Transverse colon (tissue), 4 donors: ENCODE data around the gene DSN1.

Source experiments
- EP300 ChIP-seq: sonication (generic); formaldehyde crosslinking; IDR thresholded peaks from one replicate; pipeline ENCODE4 v1.6.1; 2017; ENCODE audit warnings: antibody characterized with exemption, low read depth
- POLR2A ChIP-seq: fragments of 450-650 bp; IDR thresholded peaks from one replicate; pipeline ENCODE4 v1.6.1; 2016; ENCODE audit warnings: antibody characterized with exemption, mild to moderate bottlenecking, moderate library complexity
- POLR2AphosphoS5 ChIP-seq, 3 donors: sonication (generic); formaldehyde crosslinking; IDR thresholded peaks; one replicate each; pipeline ENCODE4 v1.6.1; 2016; ENCODE audit warnings: antibody characterized with exemption in 3 of 3
- TF ChIP-seq, protein P1 (sequence below), 5 experiments: fragments of 200-600 bp in 3 of 5; fragments of 450-650 bp in 2 of 5; sonication (generic) in 3 of 5; IDR thresholded peaks; 1 replicate in 2 of 5; 2 replicates in 3 of 5; pipeline ENCODE4 v1.5.1; 2016 to 2017; ENCODE audit warnings: antibody characterized with exemption in 5 of 5, inconsistent platforms in 3 of 5, mild to moderate bottlenecking in 2 of 5, moderate library complexity in 1 of 5

DNA sequence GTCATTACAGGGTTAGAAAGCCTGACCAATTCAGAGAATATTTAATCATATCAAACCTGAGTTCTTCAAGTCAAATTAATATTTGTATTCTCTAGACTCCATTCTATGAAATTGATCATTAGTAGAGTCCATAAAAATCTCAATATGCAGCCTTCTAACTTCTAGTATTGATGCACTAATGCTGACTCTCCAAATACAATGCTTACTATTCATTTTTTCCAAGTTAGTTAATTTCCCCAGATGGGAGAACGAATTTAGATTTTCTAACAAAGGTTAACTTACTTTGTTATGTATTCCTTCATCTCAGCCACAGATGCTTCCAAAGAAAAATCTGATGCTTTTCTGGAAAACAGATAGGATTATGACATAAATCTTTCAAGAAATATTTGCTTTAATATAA is 15.3 kb downstream of the DSN1 start:
- TF ChIP-seq, protein P1, sequence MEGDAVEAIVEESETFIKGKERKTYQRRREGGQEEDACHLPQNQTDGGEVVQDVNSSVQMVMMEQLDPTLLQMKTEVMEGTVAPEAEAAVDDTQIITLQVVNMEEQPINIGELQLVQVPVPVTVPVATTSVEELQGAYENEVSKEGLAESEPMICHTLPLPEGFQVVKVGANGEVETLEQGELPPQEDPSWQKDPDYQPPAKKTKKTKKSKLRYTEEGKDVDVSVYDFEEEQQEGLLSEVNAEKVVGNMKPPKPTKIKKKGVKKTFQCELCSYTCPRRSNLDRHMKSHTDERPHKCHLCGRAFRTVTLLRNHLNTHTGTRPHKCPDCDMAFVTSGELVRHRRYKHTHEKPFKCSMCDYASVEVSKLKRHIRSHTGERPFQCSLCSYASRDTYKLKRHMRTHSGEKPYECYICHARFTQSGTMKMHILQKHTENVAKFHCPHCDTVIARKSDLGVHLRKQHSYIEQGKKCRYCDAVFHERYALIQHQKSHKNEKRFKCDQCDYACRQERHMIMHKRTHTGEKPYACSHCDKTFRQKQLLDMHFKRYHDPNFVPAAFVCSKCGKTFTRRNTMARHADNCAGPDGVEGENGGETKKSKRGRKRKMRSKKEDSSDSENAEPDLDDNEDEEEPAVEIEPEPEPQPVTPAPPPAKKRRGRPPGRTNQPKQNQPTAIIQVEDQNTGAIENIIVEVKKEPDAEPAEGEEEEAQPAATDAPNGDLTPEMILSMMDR (IDR thresholded peaks at IDR 0.05): no peak
- TF ChIP-seq POLR2A: no peak
- TF ChIP-seq EP300: no peak
- no peak for TF ChIP-seq POLR2AphosphoS5 (IDR thresholded peaks at IDR 0.05)
